22Rv1 (cell line): Measurements from ENCODE around the gene UNC13B.

Experiments
- H3K27ac ChIP-seq: fragments of 450-650 bp; 2 replicates; pipeline ENCODE4 v1.5.1; 2017
- CTCF ChIP-seq: fragments of 450-650 bp; IDR thresholded peaks from 2 replicates; pipeline ENCODE4 v1.5.1; 2017; ENCODE audit warnings: mild to moderate bottlenecking
- ZFX ChIP-seq: fragments of 450-650 bp; IDR thresholded peaks from 2 replicates; pipeline ENCODE4 v1.6.1; 2017; ENCODE audit warnings: antibody characterized with exemption, borderline replicate concordance

The UNC13B gene

GRCh38 chr9:35269919-35270318 lies 108.1 kb downstream of the UNC13B start:
- H3K27ac ChIP-seq, result no peak overlapping the region
- no peak for TF ChIP-seq ZFX
- TF ChIP-seq CTCF, result no peak

GRCh38 chr9:35271637-35272036 lies 109.8 kb downstream of the UNC13B start:
- H3K27ac ChIP-seq, result no peak overlapping the region
- TF ChIP-seq CTCF (no peak), ZFX (no peak)

- TF ChIP-seq ZFX (no peak), CTCF (no peak)
Observed at GRCh38 chr9:35272989-35273388, 111.2 kb downstream of the UNC13B start.

GRCh38 chr9:35273591-35273990 lies 111.8 kb downstream of the UNC13B start:
- no peak overlapping the region for H3K27ac ChIP-seq
- TF ChIP-seq CTCF (no peak), ZFX (no peak)

More at GRCh38 chr9:35272989-35273388, 111.2 kb downstream of the UNC13B start:
- H3K27ac ChIP-seq, result no peak overlapping the region

GRCh38 chr9:35274993-35275392 lies 113.2 kb downstream of the UNC13B start:
- H3K27ac ChIP-seq, result no peak overlapping the region
- no peak for TF ChIP-seq CTCF
- TF ChIP-seq ZFX, result no peak

- no peak overlapping the region for H3K27ac ChIP-seq
- no peak for TF ChIP-seq CTCF
- TF ChIP-seq ZFX, result no peak
Observed at GRCh38 chr9:35277171-35277520, 115.3 kb downstream of the UNC13B start.

- no peak overlapping the region; the same call in 1 of the 2 replicates for H3K27ac ChIP-seq
- TF ChIP-seq ZFX, result no peak
Observed at GRCh38 chr9:35277628-35278359, 116.0 kb downstream of the UNC13B start.

- TF ChIP-seq ZFX (no peak), CTCF (no peak)
- H3K27ac ChIP-seq, result no peak overlapping the region
Observed at GRCh38 chr9:35279946-35280345, 118.1 kb downstream of the UNC13B start.
